NCI-H526 (cell line): ENCODE results near the gene EGFL7.

ENCODE experiments used
- DNase-seq, 2 experiments: peaks; one replicate each; lab custom pipeline; 2025; lab: John Stamatoyannopoulos, UW

Gene EGFL7

GRCh38 chr9:136644343-136644592 lies 18.4 kb upstream of the EGFL7 start:
- DNase-seq: peak in 1 of 2 experiments; percentile 29

GRCh38 chr9:136644593-136645351 lies 17.9 kb upstream of the EGFL7 start:
- peak in 1 of 2 experiments; percentile 72 for DNase-seq

GRCh38 chr9:136645352-136645902 lies 17.3 kb upstream of the EGFL7 start:
- DNase-seq: no peak

GRCh38 chr9:136645903-136646754 lies 16.6 kb upstream of the EGFL7 start:
- no peak for DNase-seq

- no peak for DNase-seq
Measured at GRCh38 chr9:136646827-136647711, 15.6 kb upstream of the EGFL7 start.

- no peak for DNase-seq
Measured at GRCh38 chr9:136648751-136649150, 14.0 kb upstream of the EGFL7 start.

- DNase-seq: no peak
Measured at GRCh38 chr9:136650021-136650420, 12.7 kb upstream of the EGFL7 start.

GRCh38 chr9:136650648-136651047 lies 12.1 kb upstream of the EGFL7 start:
- no peak for DNase-seq

- DNase-seq: no peak
Measured at GRCh38 chr9:136651860-136652259, 10.9 kb upstream of the EGFL7 start.

- DNase-seq: no peak
Measured at GRCh38 chr9:136653323-136654079, 9.2 kb upstream of the EGFL7 start.

- no peak for DNase-seq
Measured at GRCh38 chr9:136654820-136655535, 7.7 kb upstream of the EGFL7 start.

GRCh38 chr9:136655536-136656182 lies 7.1 kb upstream of the EGFL7 start:
- no peak for DNase-seq

GRCh38 chr9:136656183-136656738 lies 6.5 kb upstream of the EGFL7 start:
- no peak for DNase-seq

- no peak for DNase-seq
Measured at GRCh38 chr9:136656795-136657611, 5.7 kb upstream of the EGFL7 start.

GRCh38 chr9:136657974-136658848 lies 4.5 kb upstream of the EGFL7 start:
- DNase-seq: no peak

- no peak for DNase-seq
Measured at GRCh38 chr9:136658849-136659535, 3.7 kb upstream of the EGFL7 start.
